ENCODE measurements around the gene TNS2.

Gene TNS2

DNA sequence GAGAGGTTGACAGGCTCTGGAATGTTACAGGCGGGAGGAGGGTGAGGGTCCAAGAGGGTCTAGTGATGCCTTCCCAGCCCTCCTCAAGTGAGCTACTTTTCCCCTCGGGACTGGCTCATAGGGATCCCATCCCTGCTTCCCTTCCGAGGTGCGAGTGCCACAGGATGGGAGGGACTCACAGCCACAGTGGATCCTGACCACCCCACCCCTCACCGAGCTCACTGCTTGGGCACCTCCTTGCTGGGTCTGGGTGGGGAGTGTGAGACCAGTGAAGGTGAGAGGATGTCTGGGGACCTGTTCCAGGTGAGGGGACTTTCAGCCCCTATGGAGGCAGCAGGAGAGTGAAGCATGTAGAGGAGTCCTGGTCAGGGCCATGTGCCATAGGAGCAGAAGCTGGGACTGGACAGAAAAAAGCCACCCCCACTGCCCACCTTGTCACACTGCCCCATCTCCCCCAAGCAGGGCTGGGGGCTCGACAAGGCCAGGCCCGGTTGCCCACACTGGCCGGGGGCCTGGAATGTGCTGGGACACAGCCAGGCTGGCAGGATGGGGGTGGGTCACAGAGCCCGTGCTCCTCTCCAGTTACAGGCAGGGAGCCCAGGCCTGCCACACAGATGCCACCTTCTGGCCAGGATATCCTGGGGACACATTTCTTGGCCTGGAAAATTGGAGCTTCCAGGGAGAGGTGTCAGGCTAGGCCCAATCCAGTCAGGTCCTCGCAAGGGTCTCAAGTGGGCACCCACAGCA lies 1.7 kb upstream of the TNS2 start:
- Histone ChIP-seq H3K9ac (ENCODE audit: low read depth, low read length) (peak overlapping the region; percentile 70), H3K4me2 (ENCODE audit: insufficient read depth, low read length) (peak overlapping the region; percentile 99)
- no peak for TF ChIP-seq EZH2 (IDR thresholded peaks at IDR 0.05; ENCODE audit: borderline replicate concordance, low read depth, low read length, severe bottlenecking)
- TF ChIP-seq, protein P1, sequence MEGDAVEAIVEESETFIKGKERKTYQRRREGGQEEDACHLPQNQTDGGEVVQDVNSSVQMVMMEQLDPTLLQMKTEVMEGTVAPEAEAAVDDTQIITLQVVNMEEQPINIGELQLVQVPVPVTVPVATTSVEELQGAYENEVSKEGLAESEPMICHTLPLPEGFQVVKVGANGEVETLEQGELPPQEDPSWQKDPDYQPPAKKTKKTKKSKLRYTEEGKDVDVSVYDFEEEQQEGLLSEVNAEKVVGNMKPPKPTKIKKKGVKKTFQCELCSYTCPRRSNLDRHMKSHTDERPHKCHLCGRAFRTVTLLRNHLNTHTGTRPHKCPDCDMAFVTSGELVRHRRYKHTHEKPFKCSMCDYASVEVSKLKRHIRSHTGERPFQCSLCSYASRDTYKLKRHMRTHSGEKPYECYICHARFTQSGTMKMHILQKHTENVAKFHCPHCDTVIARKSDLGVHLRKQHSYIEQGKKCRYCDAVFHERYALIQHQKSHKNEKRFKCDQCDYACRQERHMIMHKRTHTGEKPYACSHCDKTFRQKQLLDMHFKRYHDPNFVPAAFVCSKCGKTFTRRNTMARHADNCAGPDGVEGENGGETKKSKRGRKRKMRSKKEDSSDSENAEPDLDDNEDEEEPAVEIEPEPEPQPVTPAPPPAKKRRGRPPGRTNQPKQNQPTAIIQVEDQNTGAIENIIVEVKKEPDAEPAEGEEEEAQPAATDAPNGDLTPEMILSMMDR (IDR thresholded peaks at IDR 0.05; ENCODE audit: borderline replicate concordance, extremely low read depth, low read length, poor library complexity, severe bottlenecking): peak; percentile 11

DNA sequence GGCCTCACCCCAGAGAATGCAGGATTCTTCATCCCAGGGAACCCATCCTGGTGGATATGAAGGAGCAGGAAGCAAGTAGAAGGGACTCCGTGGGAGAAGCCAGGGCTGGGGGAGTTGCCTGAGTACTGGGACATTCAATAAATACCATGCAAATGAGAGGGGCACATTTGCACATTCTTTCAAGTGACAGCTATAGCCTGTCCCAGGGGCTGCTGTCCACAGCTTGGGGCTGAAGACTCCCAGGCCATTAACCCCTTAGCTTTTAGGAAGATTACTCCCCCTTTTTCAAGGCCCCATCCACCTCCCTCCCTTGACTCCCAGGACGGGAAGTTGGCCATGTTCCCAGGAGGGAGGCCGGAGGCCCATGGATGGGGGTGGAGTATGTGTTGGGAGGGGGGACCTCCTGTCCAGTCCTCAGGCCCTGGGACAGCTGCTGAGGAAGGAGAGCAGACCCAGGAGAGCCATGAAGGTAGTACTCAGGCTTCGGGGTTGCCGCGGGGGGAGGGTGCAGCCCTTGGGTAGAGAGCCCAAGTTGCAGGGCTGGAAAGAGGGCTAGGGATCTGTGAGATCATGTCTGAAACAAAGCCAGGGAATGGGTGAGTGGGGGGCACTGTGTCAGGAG lies 974 bp upstream of the TNS2 start:
- H2AFZ ChIP-seq (ENCODE audit: low read depth, low read length): no peak overlapping the region
- no peaks in the 10 kb centered on the region for H3K36me3 ChIP-seq (ENCODE audit: insufficient read depth, low read length)
- H3K4me3 ChIP-seq (ENCODE audit: low read depth in 1 of 2, low read length in 2 of 2): no peak overlapping the region
- peaks cover 18% of the 10 kb centered on the region for H3K4me1 ChIP-seq (ENCODE audit: insufficient read depth, low read length)
- DNase-seq: no peak
- H3K79me2 ChIP-seq (ENCODE audit: insufficient read depth, low read length): no peaks in the 10 kb centered on the region
- H4K20me1 ChIP-seq (ENCODE audit: insufficient read depth, low read length): no peaks in the 10 kb centered on the region
- TF ChIP-seq, protein P1 (IDR thresholded peaks at IDR 0.05; ENCODE audit: borderline replicate concordance, extremely low read depth, low read length, poor library complexity, severe bottlenecking): no peak
- TF ChIP-seq EZH2 (IDR thresholded peaks at IDR 0.05; ENCODE audit: borderline replicate concordance, low read depth, low read length, severe bottlenecking): no peak
- H3K9me3 ChIP-seq (ENCODE audit: insufficient read depth, low read length, severe bottlenecking): no peaks in the 10 kb centered on the region
- no peak overlapping the region for H3K27ac ChIP-seq (ENCODE audit: low read length)
- H3K4me2 ChIP-seq (ENCODE audit: insufficient read depth, low read length): no peak overlapping the region
- H3K27me3 ChIP-seq (ENCODE audit: insufficient read depth, low read length, poor library complexity): peaks cover 8% of the 10 kb centered on the region
- ATAC-seq (ENCODE audit: insufficient read depth, low read depth): no peak
- H3K9ac ChIP-seq (ENCODE audit: low read depth, low read length): no peak overlapping the region

More for the DNA sequence above, 1.7 kb upstream of the TNS2 start:
- Histone ChIP-seq H3K36me3 (ENCODE audit: insufficient read depth, low read length) (no peaks in the 10 kb centered on the region), H3K27ac (ENCODE audit: low read length) (no peak overlapping the region; the same call in 1 of the 2 replicates), H2AFZ (ENCODE audit: low read depth, low read length) (peak overlapping the region; percentile 91), H3K4me3 (ENCODE audit: low read depth in 1 of 2, low read length in 2 of 2) (peak overlapping the region; percentile 42 to 81), H3K79me2 (ENCODE audit: insufficient read depth, low read length) (no peaks in the 10 kb centered on the region), H4K20me1 (ENCODE audit: insufficient read depth, low read length) (no peaks in the 10 kb centered on the region), H3K4me1 (ENCODE audit: insufficient read depth, low read length) (peaks cover 18% of the 10 kb centered on the region), H3K9me3 (ENCODE audit: insufficient read depth, low read length, severe bottlenecking) (no peaks in the 10 kb centered on the region), H3K27me3 (ENCODE audit: insufficient read depth, low read length, poor library complexity) (peaks cover 8% of the 10 kb centered on the region)
- DNase-seq: no peak
- ATAC-seq (ENCODE audit: insufficient read depth, low read depth): no peak

DNA sequence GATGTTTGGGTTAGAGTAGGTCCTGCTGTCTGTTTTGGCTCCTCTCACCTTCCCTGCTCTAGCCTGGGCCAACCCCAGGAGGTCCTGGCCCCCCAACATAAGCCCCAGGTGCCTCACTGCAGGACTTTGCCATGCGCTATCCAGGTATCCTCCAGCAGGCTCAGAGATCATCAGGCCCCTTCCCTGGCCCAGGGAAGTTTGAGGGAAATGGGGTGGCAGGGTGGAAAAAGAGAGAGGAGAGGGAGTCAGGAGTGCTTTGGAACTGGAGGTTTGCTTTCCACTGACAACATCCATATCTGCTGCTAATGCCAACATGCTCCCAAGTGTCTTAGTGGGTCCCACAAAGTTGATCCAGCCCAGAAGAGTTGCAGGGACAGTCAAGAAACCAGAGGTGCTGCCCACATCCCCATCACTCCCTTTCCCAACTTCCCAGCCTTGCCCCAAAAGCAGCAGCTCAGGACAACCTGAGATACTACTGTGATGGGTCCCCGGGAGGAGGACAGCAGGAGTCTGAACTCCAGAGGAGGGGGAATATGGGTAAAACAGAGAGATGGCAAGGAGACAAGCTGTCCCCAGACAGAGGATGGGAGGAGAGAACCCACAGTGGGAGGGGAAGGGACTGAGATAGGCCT lies 677 bp downstream of the TNS2 start:
- Histone ChIP-seq H3K79me2 (ENCODE audit: insufficient read depth, low read length) (no peaks in the 10 kb centered on the region), H2AFZ (ENCODE audit: low read depth, low read length) (no peak overlapping the region), H3K4me3 (ENCODE audit: low read depth in 1 of 2, low read length in 2 of 2) (no peak overlapping the region), H4K20me1 (ENCODE audit: insufficient read depth, low read length) (no peaks in the 10 kb centered on the region), H3K27me3 (ENCODE audit: insufficient read depth, low read length, poor library complexity) (peaks cover 8% of the 10 kb centered on the region), H3K9ac (ENCODE audit: low read depth, low read length) (no peak overlapping the region), H3K4me2 (ENCODE audit: insufficient read depth, low read length) (no peak overlapping the region), H3K4me1 (ENCODE audit: insufficient read depth, low read length) (peaks cover 18% of the 10 kb centered on the region), H3K9me3 (ENCODE audit: insufficient read depth, low read length, severe bottlenecking) (no peaks in the 10 kb centered on the region), H3K27ac (ENCODE audit: low read length) (no peak overlapping the region), H3K36me3 (ENCODE audit: insufficient read depth, low read length) (no peaks in the 10 kb centered on the region)
- ATAC-seq (ENCODE audit: insufficient read depth, low read depth): no peak
- DNase-seq: no peak
- no peak for TF ChIP-seq EZH2 (IDR thresholded peaks at IDR 0.05; ENCODE audit: borderline replicate concordance, low read depth, low read length, severe bottlenecking)
- TF ChIP-seq, protein P1 (IDR thresholded peaks at IDR 0.05; ENCODE audit: borderline replicate concordance, extremely low read depth, low read length, poor library complexity, severe bottlenecking): no peak

All from DND-41 (cell line).